ENCODE measurements around the gene PNMA8B.
"Not testable (repeated sequence)": the region's sequence is repeated elsewhere in the genome, so short reads cannot be mapped to it uniquely, and the experiment has no call there.

The PNMA8B gene

GRCh38 chr19:46495786-46496099 is at the start of gene PNMA8B:
TSS of gene PNMA8B (minus strand) at chr19:46495867. CDS start at chr19:46495465, 402 bp downstream.
- DNase-seq, result peak; percentile 68

- no peak for DNase-seq
These were observed 49.0 kb upstream of the PNMA8B start for GRCh38 chr19:46544651-46545050.

- peak; percentile 76 for DNase-seq
These were observed 47.0 kb upstream of the PNMA8B start for GRCh38 chr19:46542428-46543230.

- DNase-seq, result peak; percentile 6
These were observed 41.8 kb upstream of the PNMA8B start for GRCh38 chr19:46537136-46538097.

GRCh38 chr19:46536391-46536790 is 40.7 kb upstream of the PNMA8B start:
- no peak for DNase-seq

- no peak for DNase-seq
These were observed 38.0 kb upstream of the PNMA8B start for GRCh38 chr19:46533621-46534081.

GRCh38 chr19:46533078-46533620 is 37.5 kb upstream of the PNMA8B start:
- no peak for DNase-seq

GRCh38 chr19:46530636-46531035 is 35.0 kb upstream of the PNMA8B start:
- no peak for DNase-seq

GRCh38 chr19:46529622-46530451 is 34.2 kb upstream of the PNMA8B start:
- DNase-seq, result peak; percentile 13

- DNase-seq, result no peak
These were observed 33.2 kb upstream of the PNMA8B start for GRCh38 chr19:46528601-46529590.

- DNase-seq, result not testable (repeated sequence)
These were observed 31.1 kb upstream of the PNMA8B start for GRCh38 chr19:46526801-46527200.

GRCh38 chr19:46524308-46524707 is 28.6 kb upstream of the PNMA8B start:
- no peak for DNase-seq

- DNase-seq, result not testable (repeated sequence)
These were observed 27.3 kb upstream of the PNMA8B start for GRCh38 chr19:46522988-46523387.

GRCh38 chr19:46521241-46521868 is 25.7 kb upstream of the PNMA8B start:
- DNase-seq, result no peak

GRCh38 chr19:46520616-46521015 is 24.9 kb upstream of the PNMA8B start:
- DNase-seq, result no peak

- no peak for DNase-seq
These were observed 21.8 kb upstream of the PNMA8B start for GRCh38 chr19:46517471-46517870.

GRCh38 chr19:46515879-46516350 is 20.2 kb upstream of the PNMA8B start:
- DNase-seq, result peak; percentile 5

GRCh38 chr19:46515290-46515609 is 19.6 kb upstream of the PNMA8B start:
- DNase-seq, result no peak

- DNase-seq, result no peak
These were observed 19.1 kb upstream of the PNMA8B start for GRCh38 chr19:46514589-46515289.
